DMS114 treated with DMSO at 0.1 percent for 48 hours (cell line): ENCODE measurements around the gene RNF224.

Experiments used
- DNase-seq: peaks from one replicate; lab custom pipeline; 2025; ENCODE audit not compliant: unreplicated experiment; lab: John Stamatoyannopoulos, UW

Gene RNF224

GRCh38 chr9:137225699-137226331 lies 1.5 kb upstream of the RNF224 start:
- no peak for DNase-seq

GRCh38 chr9:137226338-137227053 lies 806 bp upstream of the RNF224 start:
- no peak for DNase-seq

- DNase-seq: no peak
Measured at GRCh38 chr9:137227853-137228505, 677 bp downstream of the RNF224 start.

GRCh38 chr9:137228506-137228967 lies 1.2 kb downstream of the RNF224 start:
- DNase-seq: no peak

- DNase-seq: no peak
Measured at GRCh38 chr9:137228968-137229896, 1.9 kb downstream of the RNF224 start.

GRCh38 chr9:137229903-137230704 lies 2.8 kb downstream of the RNF224 start:
- DNase-seq: no peak

- no peak for DNase-seq
Measured at GRCh38 chr9:137230705-137231371, 3.5 kb downstream of the RNF224 start, which contains the start of gene SLC34A3. TSS of gene SLC34A3 (plus strand) at chr9:137230901. CDS start at chr9:137231703, 802 bp downstream.

GRCh38 chr9:137231372-137232039 lies 4.2 kb downstream of the RNF224 start:
- no peak for DNase-seq

GRCh38 chr9:137232101-137232500 lies 4.8 kb downstream of the RNF224 start:
- no peak for DNase-seq

- DNase-seq: no peak
Measured at GRCh38 chr9:137232510-137232909, 5.2 kb downstream of the RNF224 start.

- no peak for DNase-seq
Measured at GRCh38 chr9:137233143-137233980, 6.1 kb downstream of the RNF224 start.

- DNase-seq: no peak
Measured at GRCh38 chr9:137234055-137234697, 6.9 kb downstream of the RNF224 start.

- no peak for DNase-seq
Measured at GRCh38 chr9:137234758-137235423, 7.6 kb downstream of the RNF224 start.

GRCh38 chr9:137235424-137236237 lies 8.3 kb downstream of the RNF224 start:
- no peak for DNase-seq

GRCh38 chr9:137236238-137236935 lies 9.1 kb downstream of the RNF224 start:
- DNase-seq: peak; percentile 17
